H9 (cell line): ENCODE results near the gene ACAP3. TPM values are rescaled to one million over a fixed set of nuclear protein-coding genes. Genes with fewer than 3 reads are reported as not detected.

Experiments used
- DNase-seq: peaks from one replicate; pipeline ENCODE4 v3.0.0-alpha.2; 2017
- H2AFZ ChIP-seq: one replicate; pipeline ENCODE4 v1.6.1; 2013; ENCODE audit warnings: mild to moderate bottlenecking, low read length, control low read depth, moderate library complexity
- H2AK5ac ChIP-seq: 2 replicates; pipeline ENCODE4 v1.6.1; 2013; ENCODE audit warnings: low read length, control low read depth, mixed read lengths; ENCODE audit not compliant: insufficient read length
- H2BK120ac ChIP-seq: one replicate; pipeline ENCODE4 v1.6.1; 2013; ENCODE audit warnings: low read depth, mild to moderate bottlenecking, low read length, control low read depth, inconsistent platforms; ENCODE audit not compliant: poor library complexity, severe bottlenecking
- H2BK12ac ChIP-seq: 2 replicates; pipeline ENCODE4 v1.6.1; 2013; ENCODE audit warnings: low read length, control low read depth, mixed read lengths, low read depth; ENCODE audit not compliant: insufficient read length
- H2BK15ac ChIP-seq: 2 replicates; pipeline ENCODE4 v1.6.1; 2013; ENCODE audit warnings: low read depth, low read length, control low read depth
- H2BK20ac ChIP-seq: one replicate; pipeline ENCODE4 v1.6.1; 2013; ENCODE audit warnings: low read depth, mild to moderate bottlenecking, low read length, control low read depth, inconsistent platforms; ENCODE audit not compliant: poor library complexity, severe bottlenecking
- H2BK5ac ChIP-seq: 2 replicates; pipeline ENCODE4 v1.6.1; 2013; ENCODE audit warnings: low read length, control low read depth, mixed read lengths; ENCODE audit not compliant: insufficient read length
- H3K14ac ChIP-seq: 2 replicates; pipeline ENCODE4 v1.6.1; 2013; ENCODE audit warnings: low read length, control low read depth; ENCODE audit not compliant: insufficient read depth
- H3K18ac ChIP-seq: 2 replicates; pipeline ENCODE4 v1.6.1; 2013; ENCODE audit warnings: low read depth, mild to moderate bottlenecking, mixed read lengths, low read length, control low read depth; ENCODE audit not compliant: insufficient read length
- H3K23ac ChIP-seq: 2 replicates; pipeline ENCODE4 v1.6.1; 2013; ENCODE audit warnings: low read length, control low read depth, mixed read lengths, low read depth; ENCODE audit not compliant: insufficient read length
- H3K23me2 ChIP-seq: 2 replicates; pipeline ENCODE4 v1.6.1; 2013; ENCODE audit warnings: low read depth, mild to moderate bottlenecking, mixed read lengths, low read length, control low read depth; ENCODE audit not compliant: insufficient read length, poor library complexity, severe bottlenecking
- H3K27ac ChIP-seq: 2 replicates; pipeline ENCODE4 v1.5.1; 2013; ENCODE audit warnings: low read length, control low read depth, mixed read lengths, low read depth; ENCODE audit not compliant: insufficient read length
- H3K27me3 ChIP-seq: 2 replicates; pipeline ENCODE4 v1.6.1; 2013; ENCODE audit warnings: low read length, control low read depth, inconsistent platforms; ENCODE audit not compliant: insufficient read depth
- H3K4ac ChIP-seq: 2 replicates; pipeline ENCODE4 v1.6.1; 2013; ENCODE audit warnings: low read depth, mild to moderate bottlenecking, control low read depth, inconsistent platforms, low read length, moderate library complexity
- H3K4me1 ChIP-seq: 2 replicates; pipeline ENCODE4 v1.6.1; 2013; ENCODE audit warnings: low read length, control low read depth, inconsistent platforms; ENCODE audit not compliant: insufficient read depth
- H3K4me2 ChIP-seq: 2 replicates; pipeline ENCODE4 v1.6.1; 2013; ENCODE audit warnings: low read length, control low read depth, mixed read lengths; ENCODE audit not compliant: insufficient read length, insufficient read depth
- H3K56ac ChIP-seq: 2 replicates; pipeline ENCODE4 v1.6.1; 2013; ENCODE audit warnings: low read depth, mild to moderate bottlenecking, mixed read lengths, low read length, control low read depth; ENCODE audit not compliant: insufficient read length
- H3K79me1 ChIP-seq: 2 replicates; pipeline ENCODE4 v1.6.1; 2013; ENCODE audit warnings: low read depth, mild to moderate bottlenecking, moderate library complexity, low read length, control low read depth, inconsistent platforms; ENCODE audit not compliant: insufficient read depth, poor library complexity, severe bottlenecking
- H3K79me2 ChIP-seq: 2 replicates; pipeline ENCODE4 v1.6.1; 2013; ENCODE audit warnings: low read length, control low read depth, inconsistent platforms; ENCODE audit not compliant: insufficient read depth
- H3K9ac ChIP-seq: 2 replicates; pipeline ENCODE4 v1.6.1; 2013; ENCODE audit warnings: low read length, control low read depth, mixed read lengths; ENCODE audit not compliant: insufficient read length; ENCODE audit errors: extremely low read depth
- H3K9me3 ChIP-seq: one replicate; pipeline ENCODE4 v1.6.1; 2013; ENCODE audit warnings: low read depth, low read length, inconsistent platforms; ENCODE audit not compliant: control insufficient read depth
- H3T11ph ChIP-seq: one replicate; pipeline ENCODE4 v1.6.1; 2013; ENCODE audit warnings: mild to moderate bottlenecking, low read length, control low read depth, inconsistent platforms
- H4K20me1 ChIP-seq: one replicate; pipeline ENCODE4 v1.6.1; 2013; ENCODE audit not compliant: control insufficient read depth, insufficient read length, insufficient read depth
- H4K5ac ChIP-seq: 2 replicates; pipeline ENCODE4 v1.6.1; 2013; ENCODE audit warnings: low read depth, mild to moderate bottlenecking, mixed read lengths, low read length, control low read depth; ENCODE audit not compliant: insufficient read length
- H4K8ac ChIP-seq: replicated peaks from 2 replicates; pipeline ENCODE4 v1.6.1; 2013; ENCODE audit warnings: low read length, control low read depth, mixed read lengths, low read depth; ENCODE audit not compliant: insufficient read length
- H4K91ac ChIP-seq: 2 replicates; pipeline ENCODE4 v1.6.1; 2013; ENCODE audit warnings: low read depth, mild to moderate bottlenecking, moderate library complexity, mixed read lengths, low read length, control low read depth; ENCODE audit not compliant: insufficient read length
- H3K27ac Mint-ChIP-seq, 3 experiments: 2 replicates in 2 of 3; 3 replicates in 1 of 3; pipeline ENCODE4 v1.8.0; 2020 to 2021; ENCODE audit warnings: mixed read lengths in 3 of 3, mild to moderate bottlenecking in 1 of 3, moderate library complexity in 1 of 3
- H3K27me3 Mint-ChIP-seq: 2 replicates; pipeline ENCODE4 v1.8.0; 2021; ENCODE audit warnings: low read depth, mild to moderate bottlenecking, moderate library complexity, mixed read lengths
- H3K36me3 Mint-ChIP-seq, 3 experiments: 2 replicates in 2 of 3; 3 replicates in 1 of 3; pipeline ENCODE4 v1.8.0; 2020 to 2021; ENCODE audit warnings: low read depth in 3 of 3, mixed read lengths in 3 of 3; ENCODE audit not compliant: insufficient read depth in 1 of 3
- H3K4me1 Mint-ChIP-seq, 2 experiments: 2 replicates each; pipeline ENCODE4 v1.8.0; 2020; ENCODE audit warnings: mixed read lengths in 2 of 2
- H3K4me3 Mint-ChIP-seq, 2 experiments: 2 replicates in 1 of 2; 3 replicates in 1 of 2; pipeline ENCODE4 v1.8.0; 2020 to 2021; ENCODE audit warnings: mild to moderate bottlenecking in 2 of 2, mixed read lengths in 2 of 2, moderate library complexity in 1 of 2
- H3K9me3 Mint-ChIP-seq, 2 experiments: 2 replicates in 1 of 2; 3 replicates in 1 of 2; pipeline ENCODE4 v1.8.0; 2020; ENCODE audit warnings: mild to moderate bottlenecking in 2 of 2, mixed read lengths in 2 of 2, moderate library complexity in 1 of 2
- WGBS: extraction: QIAGEN DNeasy Blood & Tissue Kit; methylation state at CpG from one replicate; pipeline ENCODE4 v1.1.7; 2013; ENCODE audit warnings: missing lambda C conversion rate, low lambda C conversion rate, mixed read lengths; ENCODE audit not compliant: insufficient read length; ENCODE audit errors: extremely low coverage; 5-methylcytosine and 5-hydroxymethylcytosine counted together
- total RNA-seq: library from RNA; stranded (reverse); gene quantifications from 2 replicates; pipeline ENCODE4 v1.2.1, GENCODE V29; 2021
- TF ChIP-seq, protein P1 (sequence below): fragments of 200-600 bp; sonication (generic); conservative IDR thresholded peaks from 3 replicates; pipeline ENCODE4 v1.8.0; 2021; ENCODE audit warnings: antibody characterized with exemption, mild to moderate bottlenecking

The ACAP3 gene
- total RNA-seq, 1 experiment from 2014 or later: 41.4 TPM

GRCh38 chr1:1274931-1275431 lies 32.7 kb downstream of the ACAP3 start:
- H3K36me3 Mint-ChIP-seq: peaks cover 11 to 25% (median 20%) of the 10 kb centered on the region in 3 experiments; a peak in 6 of 7 replicates
- Histone ChIP-seq H2BK5ac (no peak overlapping the region), H2AFZ (no peak overlapping the region), H3K4ac (no peak overlapping the region), H3T11ph (no peak overlapping the region), H4K8ac (no peak overlapping the region), H3K4me2 (no peak overlapping the region), H4K5ac (no peak overlapping the region), H4K20me1 (peaks cover 2% of the 10 kb centered on the region), H2BK20ac (no peak overlapping the region), H3K23me2 (peaks cover 14% of the 10 kb centered on the region), H2BK120ac (no peak overlapping the region), H2AK5ac (no peak overlapping the region), H3K18ac (no peak overlapping the region), H2BK15ac (no peak overlapping the region), H3K79me1 (peaks cover 21% of the 10 kb centered on the region), H3K9me3 (no peaks in the 10 kb centered on the region), H2BK12ac (no peak overlapping the region), H4K91ac (no peak overlapping the region), H3K56ac (no peak overlapping the region), H3K27ac (no peak overlapping the region), H3K79me2 (peaks cover 25% of the 10 kb centered on the region; the same call in 1 of the 2 replicates), H3K23ac (no peak overlapping the region), H3K27me3 (no peaks in the 10 kb centered on the region), H3K9ac (no peak overlapping the region), H3K14ac (no peak overlapping the region), H3K4me1 (peaks cover 5% of the 10 kb centered on the region; the same call in 1 of the 2 replicates)
- peaks cover 28 to 32% of the 10 kb centered on the region in 2 experiments for H3K4me1 Mint-ChIP-seq
- peaks cover 4% of the 10 kb centered on the region; the same call in 1 of the 2 replicates for H3K27me3 Mint-ChIP-seq
- DNase-seq: no peak
- WGBS: no CpG with 5 or more reads among the region's 15 CpGs
- TF ChIP-seq, protein P1, sequence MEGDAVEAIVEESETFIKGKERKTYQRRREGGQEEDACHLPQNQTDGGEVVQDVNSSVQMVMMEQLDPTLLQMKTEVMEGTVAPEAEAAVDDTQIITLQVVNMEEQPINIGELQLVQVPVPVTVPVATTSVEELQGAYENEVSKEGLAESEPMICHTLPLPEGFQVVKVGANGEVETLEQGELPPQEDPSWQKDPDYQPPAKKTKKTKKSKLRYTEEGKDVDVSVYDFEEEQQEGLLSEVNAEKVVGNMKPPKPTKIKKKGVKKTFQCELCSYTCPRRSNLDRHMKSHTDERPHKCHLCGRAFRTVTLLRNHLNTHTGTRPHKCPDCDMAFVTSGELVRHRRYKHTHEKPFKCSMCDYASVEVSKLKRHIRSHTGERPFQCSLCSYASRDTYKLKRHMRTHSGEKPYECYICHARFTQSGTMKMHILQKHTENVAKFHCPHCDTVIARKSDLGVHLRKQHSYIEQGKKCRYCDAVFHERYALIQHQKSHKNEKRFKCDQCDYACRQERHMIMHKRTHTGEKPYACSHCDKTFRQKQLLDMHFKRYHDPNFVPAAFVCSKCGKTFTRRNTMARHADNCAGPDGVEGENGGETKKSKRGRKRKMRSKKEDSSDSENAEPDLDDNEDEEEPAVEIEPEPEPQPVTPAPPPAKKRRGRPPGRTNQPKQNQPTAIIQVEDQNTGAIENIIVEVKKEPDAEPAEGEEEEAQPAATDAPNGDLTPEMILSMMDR: no peak
- H3K4me3 Mint-ChIP-seq: peak overlapping the region; percentile 58 to 78
- H3K9me3 Mint-ChIP-seq: no peaks in the 10 kb centered on the region; a peak in 1 of 5 replicates
- no peak overlapping the region for H3K27ac Mint-ChIP-seq
